Stimulated activated CD4-positive, alpha-beta T cell treated with anti-CD3 and anti-CD28 coated beads, Interleukin-15, amount 100 ng/mL, for 24 hours (primary cell): Measurements from ENCODE around the gene SZT2.

Experiments used
- DNase-seq: peaks from one replicate; pipeline ENCODE4 v3.0.0-alpha.2; 2020

Gene SZT2

GRCh38 chr1:43426221-43426620, 36.5 kb downstream of the SZT2 start:
- no peak for DNase-seq

GRCh38 chr1:43427524-43427923, 37.8 kb downstream of the SZT2 start:
- no peak for DNase-seq

- DNase-seq = no peak
Measured at GRCh38 chr1:43427941-43428340, 38.2 kb downstream of the SZT2 start.

- no peak for DNase-seq
Measured at GRCh38 chr1:43430831-43431230, 41.1 kb downstream of the SZT2 start.

- no peak for DNase-seq
Measured at GRCh38 chr1:43431676-43432075, 42.0 kb downstream of the SZT2 start.

- DNase-seq = no peak
Measured at GRCh38 chr1:43432171-43432860, 42.6 kb downstream of the SZT2 start.

GRCh38 chr1:43432907-43433306, 43.2 kb downstream of the SZT2 start:
- no peak for DNase-seq

GRCh38 chr1:43434256-43434655, 44.6 kb downstream of the SZT2 start:
- no peak for DNase-seq

- no peak for DNase-seq
Measured at GRCh38 chr1:43435146-43436145, 45.7 kb downstream of the SZT2 start.

GRCh38 chr1:43436371-43436770, 46.7 kb downstream of the SZT2 start:
- DNase-seq = no peak

- no peak for DNase-seq
Measured at GRCh38 chr1:43437031-43437973, 47.6 kb downstream of the SZT2 start.

- DNase-seq = no peak
Measured at GRCh38 chr1:43438006-43438405, 48.3 kb downstream of the SZT2 start.

- no peak for DNase-seq
Measured at GRCh38 chr1:43438576-43438952, 48.9 kb downstream of the SZT2 start.

- no peak for DNase-seq
Measured at GRCh38 chr1:43438953-43439581, 49.4 kb downstream of the SZT2 start.

- DNase-seq = no peak
Measured at GRCh38 chr1:43439781-43440180, 50.1 kb downstream of the SZT2 start.

GRCh38 chr1:43440358-43440757, 50.7 kb downstream of the SZT2 start:
- no peak for DNase-seq

GRCh38 chr1:43441166-43441893, 51.6 kb downstream of the SZT2 start:
- no peak for DNase-seq

GRCh38 chr1:43441894-43442637, 52.4 kb downstream of the SZT2 start:
- no peak for DNase-seq

- no peak for DNase-seq
Measured at GRCh38 chr1:43442756-43443155, 53.1 kb downstream of the SZT2 start.

- DNase-seq = no peak
Measured at GRCh38 chr1:43443197-43443946, 53.7 kb downstream of the SZT2 start.
